GM23248 (cell line): ENCODE measurements around the gene CASZ1. TPM values are rescaled to one million over a fixed set of nuclear protein-coding genes. Genes with fewer than 3 reads are reported as not detected.

Source experiments
- DNase-seq: peaks from one replicate; pipeline ENCODE4 v3.0.0-alpha.2; 2015
- H2AFZ ChIP-seq: fragments of 200-600 bp; sonication (generic); 2 replicates; pipeline ENCODE4 v1.6.1; 2016; ENCODE audit warnings: antibody characterized with exemption
- H3F3A ChIP-seq: fragments of 200-600 bp; sonication (generic); 2 replicates; pipeline ENCODE4 v1.6.1; 2016; ENCODE audit warnings: mild to moderate bottlenecking, antibody characterized with exemption, mixed run types; ENCODE audit not compliant: insufficient read depth
- H3K27ac ChIP-seq: fragments of 200-600 bp; sonication (generic); 2 replicates; pipeline ENCODE4 v1.5.1; 2016; ENCODE audit warnings: mild to moderate bottlenecking
- H3K27me3 ChIP-seq: fragments of 200-600 bp; sonication (generic); replicated peaks from 2 replicates; pipeline ENCODE4 v1.6.1; 2016; ENCODE audit warnings: mild to moderate bottlenecking; ENCODE audit not compliant: insufficient read depth
- H3K36me3 ChIP-seq: fragments of 200-600 bp; sonication (generic); 2 replicates; pipeline ENCODE4 v1.6.1; 2016; ENCODE audit warnings: low read depth, mild to moderate bottlenecking
- H3K4me1 ChIP-seq: fragments of 200-600 bp; sonication (generic); 2 replicates; pipeline ENCODE4 v1.6.1; 2016; ENCODE audit warnings: mild to moderate bottlenecking; ENCODE audit not compliant: insufficient read depth
- H3K4me2 ChIP-seq: fragments of 200-600 bp; sonication (generic); one replicate; pipeline ENCODE4 v1.6.1; 2016; ENCODE audit warnings: mild to moderate bottlenecking; ENCODE audit not compliant: unreplicated experiment
- H3K4me3 ChIP-seq: fragments of 200-600 bp; sonication (generic); 2 replicates; pipeline ENCODE4 v1.5.1; 2016; ENCODE audit warnings: mild to moderate bottlenecking
- H3K79me2 ChIP-seq: fragments of 200-600 bp; sonication (generic); 2 replicates; pipeline ENCODE4 v1.6.1; 2016; ENCODE audit warnings: mild to moderate bottlenecking; ENCODE audit not compliant: insufficient read depth
- H3K9ac ChIP-seq: fragments of 200-600 bp; sonication (generic); 2 replicates; pipeline ENCODE4 v1.6.1; 2016; ENCODE audit warnings: mild to moderate bottlenecking
- H3K9me2 ChIP-seq: fragments of 200-600 bp; sonication (generic); 2 replicates; pipeline ENCODE4 v1.6.1; 2016; ENCODE audit warnings: mixed run types, mild to moderate bottlenecking, moderate library complexity; ENCODE audit not compliant: insufficient read depth
- H3K9me3 ChIP-seq: fragments of 200-600 bp; sonication (generic); one replicate; pipeline ENCODE4 v1.6.1; 2017; ENCODE audit warnings: low read depth
- H4K20me1 ChIP-seq: fragments of 200-600 bp; sonication (generic); 2 replicates; pipeline ENCODE4 v1.6.0; 2016; ENCODE audit not compliant: insufficient read depth
- EZH2 ChIP-seq: fragments of 200-600 bp; sonication (generic); IDR thresholded peaks from 2 replicates; pipeline ENCODE4 v1.6.1; 2018; ENCODE audit warnings: antibody characterized with exemption, mild to moderate bottlenecking; ENCODE audit not compliant: insufficient read depth, poor library complexity, severe bottlenecking
- EZH2phosphoT487 ChIP-seq: fragments of 200-600 bp; sonication (generic); IDR thresholded peaks from 2 replicates; pipeline ENCODE4 v1.6.1; 2018; ENCODE audit warnings: antibody characterized with exemption, moderate library complexity, mild to moderate bottlenecking, low read depth; ENCODE audit not compliant: insufficient read depth
- WGBS, 2 experiments: methylation state at CpG; one replicate each; pipeline ENCODE4 v1.1.6; 2015 to 2017; ENCODE audit warnings: low lambda C conversion rate in 2 of 2, low coverage in 1 of 2; ENCODE audit errors: missing lambda C conversion rate in 2 of 2; 5-methylcytosine and 5-hydroxymethylcytosine counted together
- in situ Hi-C: fragments of 300-500 bp; cut with MboI; formaldehyde crosslinking; loops from 2 replicates; pipeline ENCODE4 v1.15.0; 2020
- polyA plus RNA-seq: library from polyadenylated mRNA; unstranded; fragments of >200 nt; fragmentation: Nextera tagmentation; extraction: Ambion mirVana; gene quantifications from 2 replicates; pipeline ENCODE4 v1.2.1, GENCODE V29; 2016
- total RNA-seq: library from RNA; depleted of rRNA; stranded (reverse); fragments of >200 nt; shearing (Covaris generic); gene quantifications from 2 replicates; pipeline ENCODE4 v1.2.3, GENCODE V29; 2014

CASZ1 gene
- total and polyA plus RNA-seq, 2 experiments from 2014 or later, result 0.11 to 0.54 TPM

DNA sequence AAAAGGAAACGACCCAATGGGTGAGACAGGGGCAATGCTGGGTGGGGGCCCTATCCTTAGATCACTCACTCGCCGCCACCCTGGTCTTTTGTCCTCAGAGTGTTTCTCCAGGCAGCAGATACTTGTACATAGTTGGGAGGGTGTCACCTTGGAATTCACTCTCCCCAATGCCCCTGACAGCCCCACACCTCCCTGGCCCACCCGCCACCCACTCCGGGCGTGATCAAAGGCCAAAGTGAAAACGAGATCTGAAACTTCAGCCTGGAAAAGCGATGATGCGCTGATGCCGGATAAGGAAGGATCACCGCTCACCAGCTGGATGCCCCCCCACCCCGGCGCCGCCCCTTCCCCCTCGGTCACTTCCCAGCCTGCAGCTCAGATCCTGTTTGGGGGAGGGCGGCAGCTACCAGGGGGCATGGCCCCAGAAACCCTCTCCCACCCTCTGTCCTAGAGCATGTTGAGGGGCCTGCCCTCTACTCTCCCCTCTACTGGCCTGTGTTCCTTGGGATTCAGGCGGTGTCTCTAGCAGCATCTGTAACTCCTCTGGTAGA, 33.6 kb upstream of the CASZ1 start:
- no peak for DNase-seq
- peaks cover 10% of the 10 kb centered on the region; the same call in 1 of the 2 replicates for H3K27me3 ChIP-seq
- no peaks in the 10 kb centered on the region for H3K36me3 ChIP-seq
- 69 to 72% methylated on average over 11 to 17 of the region's 17 CpGs for WGBS, 2 experiments
- no peaks in the 10 kb centered on the region for H3K9me3 ChIP-seq
- no peak overlapping the region for H3K4me2 ChIP-seq
- H3K4me3 ChIP-seq, result no peak overlapping the region
- H3K9ac ChIP-seq, result no peak overlapping the region
- H3F3A ChIP-seq, result no peaks in the 10 kb centered on the region
- no peak overlapping the region for H2AFZ ChIP-seq
- H3K4me1 ChIP-seq, result 0 out of 2 replicates have a peak, but pooled peaks cover 7% of the 10 kb centered on the region
- H3K79me2 ChIP-seq, result no peaks in the 10 kb centered on the region
- no peak overlapping the region for H3K27ac ChIP-seq
- TF ChIP-seq EZH2, result no peak
- TF ChIP-seq EZH2phosphoT487, result no peak
- in situ Hi-C loops, result no loop called here
- no peaks in the 10 kb centered on the region for H4K20me1 ChIP-seq
- no peaks in the 10 kb centered on the region for H3K9me2 ChIP-seq

DNA sequence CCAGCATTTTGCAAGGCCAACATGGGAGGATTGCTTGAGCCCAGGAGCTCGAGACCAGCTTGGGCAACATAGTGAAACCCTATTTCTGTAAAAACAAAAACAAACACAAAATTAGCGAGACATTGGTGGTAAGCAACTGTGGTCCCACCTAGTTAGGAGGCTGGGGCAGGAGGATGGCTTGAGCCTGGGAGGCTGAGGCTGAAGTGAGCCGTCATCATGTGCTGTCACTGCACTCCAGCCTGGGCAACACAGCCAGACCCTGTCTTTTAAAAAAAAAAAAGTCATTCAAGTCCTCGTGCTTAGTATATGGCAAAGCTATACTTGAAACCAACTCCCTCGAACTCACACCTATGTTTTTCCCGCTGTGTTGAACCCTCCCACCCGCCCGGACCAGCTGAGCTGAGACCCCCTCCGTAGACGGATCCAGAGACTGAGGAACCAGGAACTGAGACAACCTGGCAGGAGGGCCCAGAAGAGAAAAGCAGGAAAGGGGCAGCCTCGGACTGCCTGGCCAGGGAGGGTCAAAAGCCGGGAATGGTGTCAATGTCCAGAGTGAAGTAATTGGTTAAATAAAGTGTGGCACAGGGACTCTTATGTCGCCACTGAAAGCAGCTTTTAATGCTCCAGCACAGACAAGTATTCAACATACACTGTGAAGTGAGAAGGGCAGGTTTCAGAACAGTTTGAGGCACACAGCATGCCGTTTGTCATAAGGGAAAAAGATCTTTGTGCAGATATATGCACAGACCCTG, 32.8 kb upstream of the CASZ1 start:
- H4K20me1 ChIP-seq, result no peaks in the 10 kb centered on the region
- no peak overlapping the region for H3K4me3 ChIP-seq
- H3F3A ChIP-seq, result no peaks in the 10 kb centered on the region
- H3K9ac ChIP-seq, result no peak overlapping the region
- 80 to 81% methylated on average over 14 of the region's 14 CpGs for WGBS, 2 experiments
- no peaks in the 10 kb centered on the region for H3K9me2 ChIP-seq
- peaks cover 2% of the 10 kb centered on the region; the same call in 1 of the 2 replicates for H3K27me3 ChIP-seq
- TF ChIP-seq EZH2phosphoT487 (no peak), EZH2 (no peak)
- DNase-seq, result no peak
- in situ Hi-C loops, result no loop called here
- H3K36me3 ChIP-seq, result no peaks in the 10 kb centered on the region
- H2AFZ ChIP-seq, result no peak overlapping the region
- H3K9me3 ChIP-seq, result no peaks in the 10 kb centered on the region
- H3K79me2 ChIP-seq, result no peaks in the 10 kb centered on the region
- no peak overlapping the region for H3K4me2 ChIP-seq
- H3K4me1 ChIP-seq, result peaks cover 11% of the 10 kb centered on the region
- H3K27ac ChIP-seq, result no peak overlapping the region

DNA sequence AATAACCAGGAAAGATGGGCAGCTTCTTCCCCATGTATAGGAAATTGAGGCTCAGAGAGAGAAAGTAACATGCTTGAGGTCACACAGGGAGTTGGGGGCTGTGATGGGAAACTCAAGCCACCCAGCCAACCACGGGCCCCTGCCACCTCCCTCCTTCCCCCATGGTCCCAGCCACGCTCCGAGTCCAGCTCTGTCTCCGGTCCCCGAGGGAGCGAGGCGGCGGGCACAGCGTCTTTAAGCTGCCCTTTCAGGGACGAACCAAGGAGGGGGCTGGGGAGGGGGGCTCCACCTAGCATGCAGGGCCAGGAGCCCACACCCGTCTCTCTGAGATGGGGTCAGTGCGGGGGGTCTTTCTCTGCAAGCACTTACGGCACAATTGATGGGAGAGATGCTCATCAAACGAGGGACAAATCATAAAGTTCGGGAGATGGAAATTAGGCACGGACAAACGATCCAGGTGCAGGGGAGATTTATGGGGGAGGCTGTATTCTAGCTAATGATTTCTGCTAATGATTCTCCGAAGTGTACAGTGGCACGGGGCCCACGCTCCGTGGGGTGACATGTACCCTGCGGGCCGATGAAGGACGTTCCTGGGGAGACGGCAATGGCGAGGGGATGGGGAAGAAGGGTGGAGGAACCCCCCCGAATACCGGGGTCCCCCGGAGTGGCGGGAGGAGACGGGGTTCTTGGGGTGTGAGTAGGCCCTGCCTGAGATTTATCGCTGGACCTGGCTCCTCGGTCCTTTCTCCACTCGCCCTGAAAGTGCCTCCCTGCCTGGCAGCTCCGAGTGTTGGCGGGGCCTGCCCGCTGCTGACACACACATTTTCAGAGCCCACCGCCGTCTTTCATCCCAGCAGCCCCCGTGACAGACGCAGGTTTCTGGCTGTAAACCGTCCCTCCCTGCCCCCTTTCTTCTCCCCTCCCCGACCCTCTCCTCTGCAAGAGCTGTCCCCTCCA, 31.2 kb upstream of the CASZ1 start:
- Histone ChIP-seq H3K4me3 (no peak overlapping the region), H3F3A (no peaks in the 10 kb centered on the region), H3K9me2 (no peaks in the 10 kb centered on the region), H3K79me2 (no peaks in the 10 kb centered on the region), H2AFZ (no peak overlapping the region), H3K36me3 (no peaks in the 10 kb centered on the region), H3K27ac (no peak overlapping the region), H3K4me2 (no peak overlapping the region), H3K4me1 (peaks cover 11% of the 10 kb centered on the region), H3K9me3 (no peaks in the 10 kb centered on the region), H3K27me3 (no peaks in the 10 kb centered on the region), H3K9ac (no peak overlapping the region), H4K20me1 (no peaks in the 10 kb centered on the region)
- TF ChIP-seq EZH2 (no peak), EZH2phosphoT487 (no peak)
- WGBS, 2 experiments, result 63 to 78% methylated on average over 23 to 43 of the region's 43 CpGs
- DNase-seq, result no peak
- in situ Hi-C loops, result no loop called here

DNA sequence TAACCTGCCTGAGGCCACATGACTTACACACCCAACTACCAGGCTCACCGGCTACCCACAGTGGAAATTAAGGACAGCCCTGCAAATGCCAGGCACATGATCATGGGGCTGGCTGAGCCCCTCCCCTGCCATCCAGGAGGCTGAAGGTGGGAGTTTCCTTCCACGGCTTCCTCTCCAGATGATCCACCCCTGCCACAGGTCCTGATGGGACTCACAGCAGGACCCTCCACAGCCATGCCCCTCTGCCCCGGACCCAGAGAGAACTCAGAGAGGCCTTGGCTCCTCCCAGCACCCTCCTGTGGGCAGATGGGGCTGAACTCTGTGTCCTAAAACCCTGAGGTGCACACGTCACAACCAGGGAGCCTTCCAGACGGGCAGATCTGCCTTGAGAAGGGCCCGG, 29.1 kb upstream of the CASZ1 start:
- H3K27me3 ChIP-seq, result no peaks in the 10 kb centered on the region
- in situ Hi-C loops, result no loop called here
- TF ChIP-seq EZH2phosphoT487, result no peak
- TF ChIP-seq EZH2, result no peak
- no peak overlapping the region for H3K4me2 ChIP-seq
- no peaks in the 10 kb centered on the region for H3K9me2 ChIP-seq
- DNase-seq, result no peak
- H3K36me3 ChIP-seq, result no peaks in the 10 kb centered on the region
- no peaks in the 10 kb centered on the region for H3F3A ChIP-seq
- H4K20me1 ChIP-seq, result no peaks in the 10 kb centered on the region
- 72 to 77% methylated on average over 6 of the region's 6 CpGs for WGBS, 2 experiments
- H3K9ac ChIP-seq, result no peak overlapping the region
- no peak overlapping the region for H3K4me3 ChIP-seq
- H3K79me2 ChIP-seq, result no peaks in the 10 kb centered on the region
- no peak overlapping the region for H3K27ac ChIP-seq
- H2AFZ ChIP-seq, result no peak overlapping the region
- H3K9me3 ChIP-seq, result no peaks in the 10 kb centered on the region
- H3K4me1 ChIP-seq, result peaks cover 4% of the 10 kb centered on the region
